GM21390 (cell line): Measurements from ENCODE around the gene PIAS1.
"Not testable (repeated sequence)": the region's sequence is repeated elsewhere in the genome, so short reads cannot be mapped to it uniquely, and the experiment has no call there.

Experiments
- ATAC-seq: cut with Tn5 transposase; IDR thresholded peaks from one replicate; pipeline ENCODE4 v1.9.1; 2021; ENCODE audit not compliant: unreplicated experiment

PIAS1 gene

DNA sequence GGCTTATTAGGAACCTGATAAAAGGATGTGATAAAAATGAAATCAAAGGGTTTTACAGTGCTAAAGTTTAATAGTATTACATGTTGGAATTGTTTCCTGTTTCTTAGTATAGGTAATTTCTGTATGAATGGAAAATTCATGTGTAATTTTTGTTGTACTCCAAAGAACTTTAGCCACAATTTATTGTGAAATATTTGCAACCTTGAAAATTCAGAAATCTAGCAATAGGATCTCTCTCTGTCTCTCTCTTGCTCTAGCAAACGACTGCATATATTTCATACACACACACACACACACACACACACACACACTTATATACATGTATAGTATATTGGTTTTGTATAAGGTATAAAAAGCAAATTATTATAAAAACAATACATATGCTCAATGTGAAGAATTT is 59.6 kb downstream of the PIAS1 start:
- ATAC-seq, result no peak

DNA sequence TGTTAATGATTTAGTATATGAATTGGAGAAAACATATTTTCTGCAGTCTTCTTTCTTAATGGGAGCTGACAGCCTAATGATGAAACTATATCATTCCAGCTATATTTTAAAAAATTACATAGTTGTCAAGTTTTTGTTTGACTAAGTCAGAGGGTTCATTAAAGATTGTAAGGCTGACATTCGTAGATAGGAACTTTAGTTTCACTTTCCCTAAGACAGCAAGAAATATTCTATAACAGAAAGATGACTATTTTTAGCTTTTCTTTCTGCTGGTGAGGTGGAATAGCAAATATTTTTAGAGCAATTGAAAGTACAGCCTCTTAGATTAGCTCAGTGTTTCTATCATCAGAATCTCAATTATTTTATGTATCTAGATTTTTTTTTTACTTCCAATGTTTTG is 60.2 kb downstream of the PIAS1 start:
- no peak for ATAC-seq

DNA sequence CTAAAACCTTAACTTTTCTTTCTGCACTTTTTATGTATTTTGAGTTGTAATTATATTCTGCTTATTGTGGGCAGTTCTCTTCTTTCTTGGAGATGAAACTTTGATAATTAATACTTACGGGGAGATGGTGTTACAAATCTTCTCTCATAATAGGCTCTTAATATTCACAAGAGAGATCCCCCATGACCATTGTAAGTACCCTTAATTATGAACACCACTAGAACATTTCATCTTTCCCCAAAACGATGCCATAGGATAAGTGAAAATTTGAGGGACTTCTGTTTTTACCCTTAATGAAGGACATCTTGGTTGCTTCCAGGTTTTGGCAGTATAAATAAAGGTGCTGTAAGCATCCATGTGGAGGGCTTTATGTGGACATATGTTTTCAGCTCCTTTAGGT is 60.7 kb downstream of the PIAS1 start:
- no peak for ATAC-seq

DNA sequence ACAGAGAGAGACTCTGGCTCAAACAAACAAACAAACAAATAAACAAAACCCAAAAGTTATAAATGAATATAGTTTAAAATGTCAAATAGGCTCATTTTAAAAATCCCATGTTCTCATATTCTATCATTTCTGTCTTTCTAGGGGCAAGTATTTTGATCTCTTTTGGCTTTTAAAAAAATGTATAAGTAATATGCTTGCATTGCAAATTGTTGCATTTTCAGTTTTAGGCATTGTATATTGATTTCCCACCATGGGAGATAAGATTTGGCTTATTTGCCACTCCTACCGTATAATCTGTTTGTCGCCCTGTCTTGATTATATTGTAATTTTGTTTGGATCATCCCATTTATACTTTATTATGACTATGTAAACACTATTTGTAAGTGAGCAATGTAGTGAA is 70.6 kb downstream of the PIAS1 start:
- ATAC-seq, result no peak

DNA sequence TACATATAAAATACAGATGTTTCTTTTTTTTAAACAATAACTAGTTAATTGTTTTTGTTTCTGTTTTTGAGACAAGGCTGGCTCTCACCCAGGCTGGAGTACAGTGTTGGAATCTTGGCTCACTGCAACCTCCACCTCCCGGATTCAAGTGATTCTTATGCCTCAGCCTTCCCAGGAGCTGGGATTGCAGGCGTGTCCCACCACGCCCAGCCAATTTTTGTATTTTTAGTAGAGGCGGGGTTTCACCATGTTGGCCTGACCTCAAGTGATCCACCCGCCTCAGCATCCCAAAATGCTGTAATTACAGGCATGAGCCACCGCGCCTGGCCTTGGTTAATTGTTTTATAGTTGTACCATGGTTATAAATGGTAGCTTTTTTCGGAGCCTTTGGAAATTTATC is 72.3 kb downstream of the PIAS1 start:
- ATAC-seq, result no peak

DNA sequence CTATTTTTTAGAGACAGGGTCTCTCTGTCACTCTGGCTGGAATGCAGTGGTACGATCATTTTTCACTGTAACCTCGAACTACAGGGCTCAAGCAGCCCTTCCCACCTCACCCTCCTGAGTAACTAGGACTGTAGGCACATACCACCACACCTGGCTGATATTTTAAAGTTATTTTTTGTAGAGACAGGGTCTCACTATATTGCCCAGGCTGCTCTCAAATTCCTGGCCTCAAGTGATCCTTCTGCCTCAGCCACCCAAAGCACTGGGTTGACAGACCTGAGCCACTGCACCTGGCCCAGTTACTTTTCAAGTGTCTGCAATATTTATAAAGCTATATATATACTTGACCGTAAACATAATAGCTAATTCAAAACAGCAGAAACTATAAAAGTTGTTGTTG is 75.0 kb downstream of the PIAS1 start:
- no peak for ATAC-seq

DNA sequence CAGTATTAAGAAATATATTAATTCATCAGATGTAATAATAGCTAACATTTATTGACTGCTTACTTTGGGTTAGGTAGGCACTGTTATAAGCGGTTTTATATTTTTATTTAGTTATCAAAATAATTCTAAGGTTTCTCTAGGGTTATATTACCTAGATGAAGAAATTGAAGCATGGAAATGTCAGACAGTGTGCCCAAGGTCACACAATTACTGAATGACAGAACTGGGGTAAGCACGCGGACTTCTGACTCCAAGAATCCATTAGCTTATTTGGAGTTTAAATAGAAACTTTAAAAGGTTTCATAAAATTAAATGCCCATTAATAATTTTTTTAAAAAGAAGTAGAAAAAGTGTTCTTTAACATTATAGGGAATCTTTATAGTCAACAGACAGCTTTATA is 76.7 kb downstream of the PIAS1 start:
- no peak for ATAC-seq

DNA sequence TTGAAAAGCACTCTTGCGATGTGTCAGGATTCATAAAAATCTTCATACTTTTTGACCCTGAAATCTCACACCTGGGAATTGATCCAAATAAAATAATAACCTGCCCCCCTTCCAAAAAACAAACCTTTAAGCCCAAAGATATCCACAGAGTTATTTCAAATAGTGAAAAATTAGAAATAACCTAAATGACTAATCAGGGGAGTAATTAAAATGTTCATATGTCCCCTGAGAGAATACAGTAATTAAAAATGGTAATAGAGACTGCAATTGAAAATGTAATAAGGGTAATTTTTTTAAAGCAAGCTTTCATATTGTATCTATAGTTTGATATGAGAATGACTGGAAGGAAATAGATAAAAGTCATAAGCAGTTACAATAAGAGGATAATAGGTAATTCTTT is 83.0 kb downstream of the PIAS1 start:
- no peak for ATAC-seq

DNA sequence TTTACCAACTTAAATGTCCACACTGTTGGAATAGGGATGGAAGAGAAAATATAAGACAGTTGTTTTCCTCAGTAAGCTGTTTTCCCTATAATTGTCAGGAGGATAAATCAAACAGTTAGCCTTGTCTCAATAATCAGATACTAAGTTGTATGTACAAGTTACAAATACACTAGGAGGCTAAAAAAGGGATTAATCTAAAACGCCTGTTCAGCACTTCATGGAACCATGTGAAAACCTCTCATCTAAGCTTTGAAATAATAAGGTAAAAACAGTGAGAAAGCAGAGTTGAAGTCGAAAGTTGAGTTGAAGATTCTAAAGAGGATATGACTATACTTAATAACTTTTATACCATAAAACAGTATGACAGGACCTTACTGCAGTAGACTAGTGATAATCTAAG is 89.0 kb downstream of the PIAS1 start:
- ATAC-seq, result no peak

DNA sequence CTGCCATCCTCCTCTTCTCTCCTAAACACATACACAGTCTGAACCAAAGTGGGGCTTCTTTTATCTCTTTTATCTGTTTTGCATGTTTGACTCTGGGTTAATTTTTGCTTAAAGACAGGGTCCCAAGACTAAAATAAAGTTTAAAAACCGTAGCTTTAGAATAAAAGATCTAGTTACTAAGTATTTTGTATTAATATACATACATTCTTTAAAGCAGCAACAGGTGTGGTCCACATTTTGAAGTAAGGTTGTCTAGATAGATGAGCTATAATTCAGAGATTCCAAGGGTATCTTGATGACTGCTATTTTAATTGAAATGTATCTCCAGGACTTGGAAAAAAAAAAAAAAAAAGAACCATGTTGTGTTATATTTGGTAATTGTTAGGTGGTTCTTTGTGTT is 89.7 kb downstream of the PIAS1 start:
- ATAC-seq, result no peak

DNA sequence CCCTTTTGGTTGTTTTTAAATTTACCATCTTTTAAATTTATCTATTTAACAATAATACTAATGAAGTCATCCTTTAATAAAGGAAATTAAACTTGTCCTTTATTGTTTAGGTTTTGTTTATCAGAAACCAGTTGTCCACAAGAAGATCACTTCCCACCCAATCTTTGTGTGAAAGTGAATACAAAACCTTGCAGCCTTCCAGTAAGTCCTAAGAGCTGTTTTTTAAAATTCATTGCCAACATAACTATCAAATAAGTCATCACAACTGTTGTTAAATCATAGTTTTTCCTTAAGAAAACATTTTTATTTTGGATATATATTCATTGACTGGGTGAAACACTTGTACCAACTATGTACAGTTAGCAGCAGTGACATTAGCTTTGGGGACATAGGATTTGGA is 91.6 kb downstream of the PIAS1 start:
- ATAC-seq, result no peak

DNA sequence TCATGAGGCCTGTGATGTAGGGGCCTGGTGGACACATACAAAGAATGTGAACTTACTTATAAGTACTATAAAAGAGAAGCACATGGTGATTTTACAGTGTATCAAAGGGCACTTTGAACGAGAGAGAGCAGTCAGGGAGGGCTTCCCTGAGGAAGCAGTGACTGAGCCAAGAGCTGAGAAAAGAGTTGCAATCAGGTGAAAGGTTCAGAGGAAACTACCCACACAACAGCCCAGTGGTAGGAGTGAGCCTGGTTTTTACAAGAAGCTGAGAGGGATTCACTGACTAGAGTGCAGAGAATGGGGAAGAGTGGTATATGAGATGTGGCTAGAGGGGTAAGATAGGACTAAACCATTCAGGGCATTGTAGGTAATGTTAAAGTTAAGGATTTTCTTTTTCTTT is 93.9 kb downstream of the PIAS1 start:
- ATAC-seq, result no peak

DNA sequence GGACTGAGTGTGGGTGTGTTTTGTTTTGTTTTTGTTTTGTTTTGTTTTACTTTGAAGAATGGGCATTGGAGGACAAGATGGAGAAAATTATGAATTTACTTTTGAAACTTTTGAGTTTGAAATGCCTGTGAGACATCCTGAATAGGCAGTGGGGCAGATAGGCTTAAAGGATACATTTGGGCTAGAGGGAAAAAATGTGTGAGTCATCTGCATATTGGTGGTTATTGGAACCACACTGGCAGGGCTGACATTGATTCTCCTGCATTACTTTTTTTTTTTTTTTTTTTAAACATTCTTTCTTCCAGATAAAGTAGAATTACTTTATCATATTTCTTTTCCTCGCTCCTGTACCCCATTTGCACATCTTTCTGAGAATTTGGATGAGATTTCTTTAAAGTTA is 94.9 kb downstream of the PIAS1 start:
- ATAC-seq, result no peak

DNA sequence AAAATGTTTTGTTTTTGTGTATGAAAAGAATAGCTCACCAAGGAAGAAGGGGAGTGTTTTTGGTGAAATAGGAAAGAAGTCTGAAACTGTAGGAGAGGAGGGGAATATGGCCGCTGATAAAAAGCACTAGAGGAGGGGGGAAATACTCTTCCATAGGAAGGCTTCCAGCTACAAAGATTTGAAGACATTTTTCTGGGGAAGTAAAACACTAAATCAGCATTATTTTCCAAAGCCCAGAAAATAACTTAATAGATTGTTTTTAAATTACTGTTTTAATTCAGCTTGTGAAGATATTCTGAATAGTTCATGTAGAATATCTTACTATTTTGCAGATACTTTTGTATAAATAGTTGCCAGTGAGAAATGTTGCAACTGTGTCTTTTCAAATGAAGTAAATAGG is 96.1 kb downstream of the PIAS1 start:
- ATAC-seq, result no peak

DNA sequence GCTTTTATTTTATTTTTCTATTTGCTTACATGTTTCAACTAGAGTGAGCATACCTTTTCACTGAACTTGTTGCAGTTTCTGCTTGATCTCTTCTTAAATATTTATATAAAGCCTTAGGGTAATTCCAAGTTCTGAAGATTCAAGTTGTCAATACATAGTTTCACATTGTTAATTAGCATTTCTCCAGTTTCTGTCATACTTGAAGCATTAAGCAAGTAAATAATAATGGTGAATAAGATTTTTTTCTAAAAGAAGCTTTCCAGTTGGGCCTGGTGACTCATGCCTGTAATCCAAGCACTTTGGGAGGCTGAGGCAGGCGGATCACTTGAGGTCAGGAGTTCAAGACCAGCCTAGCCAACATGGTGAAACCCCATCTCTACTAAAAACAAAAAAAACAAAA is 97.2 kb downstream of the PIAS1 start:
- ATAC-seq, result no peak

DNA sequence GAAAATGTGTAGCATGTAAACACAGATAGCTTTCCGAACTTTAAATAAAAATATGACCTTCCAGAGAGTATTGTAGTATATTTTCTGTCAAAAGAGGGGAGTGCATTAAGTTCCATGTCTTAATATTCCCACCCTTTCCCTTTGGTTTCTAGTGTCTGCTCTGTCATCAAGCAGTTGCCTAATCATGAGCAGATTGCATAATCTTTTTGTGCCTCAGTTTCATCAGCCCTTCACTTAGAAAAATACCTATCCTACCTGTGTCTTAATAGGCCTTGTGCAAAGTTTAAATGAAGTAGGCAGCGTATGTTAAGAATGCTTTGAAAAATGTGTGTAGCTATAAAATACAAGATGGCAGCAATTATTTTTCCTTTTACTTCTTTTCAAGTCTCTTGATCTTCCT is 98.2 kb downstream of the PIAS1 start:
- ATAC-seq, result no peak

DNA sequence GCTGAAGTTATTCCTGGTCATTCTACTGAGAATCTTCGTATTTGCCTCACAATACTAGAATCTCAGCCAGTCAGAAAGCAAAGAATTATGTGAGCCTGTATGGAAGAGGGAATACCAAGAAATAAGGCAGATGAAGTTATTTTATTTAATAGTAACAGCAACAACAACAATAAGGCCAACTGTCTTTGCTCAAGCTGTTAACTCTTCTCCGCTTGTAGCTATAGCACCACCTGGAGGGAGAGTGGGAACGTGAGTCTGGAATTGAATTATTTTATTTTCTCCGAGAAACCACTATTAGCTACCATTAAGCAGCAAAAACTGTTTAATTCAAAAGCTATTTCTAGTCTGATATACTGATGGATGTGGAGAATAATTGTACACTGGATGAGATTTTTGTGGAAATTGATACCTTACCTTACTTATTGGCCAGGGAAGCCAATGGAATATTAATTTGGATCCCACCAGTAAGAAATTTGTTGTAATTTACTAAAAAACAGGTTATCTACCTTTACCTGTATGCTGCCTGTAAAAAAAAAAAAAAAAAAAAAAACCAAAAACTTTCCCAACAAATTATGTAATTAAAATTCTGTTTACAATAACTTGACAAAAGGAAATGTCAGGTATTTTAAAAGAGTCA is 100.9 kb downstream of the PIAS1 start:
- no peak for ATAC-seq

DNA sequence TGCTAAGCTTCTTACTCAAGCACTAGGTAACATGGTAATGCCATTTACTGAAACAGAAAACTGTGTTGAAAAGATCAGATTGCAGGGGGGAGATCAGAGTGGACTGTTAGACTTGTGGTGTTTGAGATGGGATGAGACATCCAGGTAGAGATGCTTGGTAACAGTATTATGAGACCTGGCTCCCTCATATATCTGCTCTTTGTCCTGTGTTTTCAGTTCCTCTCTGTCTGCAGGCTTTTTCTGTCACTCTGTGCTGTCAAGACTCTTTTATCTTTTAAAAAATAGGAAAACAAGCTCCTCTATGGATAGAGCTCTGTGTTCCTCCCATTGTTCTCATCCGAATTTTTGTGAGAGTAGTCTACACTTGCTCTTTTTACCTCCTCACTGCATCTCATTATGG is 103.0 kb downstream of the PIAS1 start:
- ATAC-seq, result no peak

DNA sequence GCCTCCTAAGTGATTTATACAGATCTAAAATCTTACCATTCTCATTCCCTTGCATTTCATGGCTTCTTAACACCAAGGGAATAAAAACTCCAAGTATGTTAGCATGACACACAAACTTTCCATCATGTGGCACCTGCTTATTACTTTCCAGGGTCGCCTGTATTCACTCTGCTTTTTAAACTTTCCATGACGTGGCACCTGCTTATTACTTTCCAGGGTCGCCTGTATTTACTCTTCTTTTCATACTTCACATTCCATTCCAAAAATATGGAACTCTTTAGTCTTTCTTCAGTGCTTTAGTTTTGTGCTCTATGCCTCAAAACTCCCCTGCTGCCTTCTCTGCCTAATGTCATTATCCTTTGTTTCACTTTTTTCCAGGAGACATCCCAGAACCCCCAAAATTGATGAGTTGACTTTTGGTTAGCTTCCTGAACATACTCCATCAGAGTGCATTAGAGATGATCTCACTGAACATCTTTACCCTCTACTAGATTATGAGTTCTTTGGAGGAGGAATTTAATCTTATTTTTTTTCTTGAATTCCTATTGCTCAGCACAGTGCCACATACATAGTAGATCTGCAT is 104.0 kb downstream of the PIAS1 start:
- no peak for ATAC-seq

DNA sequence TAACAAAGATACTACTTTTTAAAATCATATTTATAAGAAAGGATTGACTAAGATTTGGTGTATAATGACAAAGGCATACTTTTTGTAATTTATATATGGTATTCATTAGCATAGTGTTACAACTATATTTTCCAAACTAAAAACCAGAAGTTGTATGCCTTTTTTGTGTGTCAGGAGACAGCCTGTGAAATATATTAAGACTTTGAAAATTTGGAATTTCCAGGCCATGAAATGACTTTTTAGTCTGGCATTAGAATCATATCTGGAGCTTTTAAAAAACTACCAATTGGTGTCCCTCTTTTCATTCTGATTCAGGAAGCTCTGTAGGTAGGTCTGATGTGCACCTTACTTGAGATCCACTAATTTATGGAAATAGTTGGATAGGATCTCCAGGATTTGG is 109.1 kb downstream of the PIAS1 start:
- no peak for ATAC-seq

DNA sequence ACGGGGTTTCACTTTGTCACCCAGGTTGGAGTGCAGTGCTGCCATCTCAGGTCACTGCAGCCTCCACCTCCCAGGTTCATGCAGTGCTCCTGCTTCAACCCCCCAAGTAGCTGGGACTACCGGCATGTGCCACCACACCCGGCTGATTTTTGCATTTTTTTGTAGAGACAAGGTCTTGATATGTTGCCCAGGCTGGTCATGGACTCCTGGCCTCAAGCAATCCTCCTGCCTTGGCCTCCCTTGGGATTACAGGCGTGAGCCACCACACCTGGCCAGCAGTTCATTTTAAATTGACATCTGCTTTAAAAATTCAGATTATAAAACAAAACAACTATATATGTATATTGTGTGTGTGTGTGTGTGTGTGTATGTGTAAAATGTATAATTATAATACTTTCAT is 112.7 kb downstream of the PIAS1 start:
- ATAC-seq, result no peak

DNA sequence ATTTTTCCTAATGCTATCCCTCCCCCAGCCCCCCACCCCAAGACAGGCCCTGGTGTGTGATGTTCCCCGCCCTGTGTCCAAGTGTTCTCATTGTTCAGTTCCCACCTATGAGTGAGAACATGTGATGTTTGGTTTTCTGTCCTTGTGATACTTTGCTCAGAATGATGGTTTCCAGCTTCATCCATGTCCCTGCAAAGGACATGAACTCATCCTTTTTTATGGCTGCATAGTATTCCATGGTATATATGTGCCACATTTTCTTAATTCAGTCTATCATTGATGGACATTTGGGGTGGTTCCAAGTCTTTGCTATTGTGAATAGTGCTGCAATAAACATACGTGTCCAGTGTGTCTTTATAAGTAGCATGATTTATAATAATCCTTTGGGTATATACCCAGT is 117.9 kb downstream of the PIAS1 start:
- not testable (repeated sequence) for ATAC-seq

DNA sequence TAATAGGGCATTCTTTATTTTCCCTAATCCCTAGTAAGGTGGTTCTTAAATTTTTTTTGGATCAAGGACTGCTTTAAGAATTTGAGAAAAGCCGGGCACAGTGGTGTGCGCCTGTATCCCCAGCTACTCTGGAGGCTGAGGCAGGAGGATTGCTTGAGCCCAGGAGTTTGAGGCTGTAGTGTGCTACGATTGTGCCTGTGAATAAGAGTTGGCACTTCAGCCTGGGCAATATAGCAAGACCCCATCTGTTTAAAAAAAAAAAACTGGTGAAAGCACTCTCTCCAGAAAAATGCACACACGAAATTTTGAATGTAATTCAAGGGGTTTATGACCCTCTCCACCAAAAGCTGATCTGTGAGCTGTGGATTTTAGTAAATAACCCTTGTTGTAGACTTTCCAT is 119.0 kb downstream of the PIAS1 start:
- ATAC-seq, result no peak
